A549 (cell line): Measurements from ENCODE around the gene LRP3.

Source experiments
- CHD2 ChIP-seq: fragments of 150-350 bp; IDR thresholded peaks from 2 replicates; pipeline ENCODE4 v1.6.1; 2014; ENCODE audit warnings: low read length; ENCODE audit not compliant: partially characterized antibody
- POLR2A ChIP-seq: IDR thresholded peaks from 2 replicates; pipeline ENCODE4 v1.6.1; 2012; ENCODE audit warnings: mild to moderate bottlenecking, low read length
- ZFP36 ChIP-seq: fragments of 450-650 bp; IDR thresholded peaks from 2 replicates; pipeline ENCODE4 v1.6.1; 2014; ENCODE audit warnings: borderline replicate concordance; ENCODE audit not compliant: partially characterized antibody
- TF ChIP-seq, protein P1 (sequence below): fragments of >200 bp; sonication (Bioruptor Twin); formaldehyde crosslinking; IDR thresholded peaks from 3 replicates; pipeline ENCODE4 v1.5.1; 2016

DNA sequence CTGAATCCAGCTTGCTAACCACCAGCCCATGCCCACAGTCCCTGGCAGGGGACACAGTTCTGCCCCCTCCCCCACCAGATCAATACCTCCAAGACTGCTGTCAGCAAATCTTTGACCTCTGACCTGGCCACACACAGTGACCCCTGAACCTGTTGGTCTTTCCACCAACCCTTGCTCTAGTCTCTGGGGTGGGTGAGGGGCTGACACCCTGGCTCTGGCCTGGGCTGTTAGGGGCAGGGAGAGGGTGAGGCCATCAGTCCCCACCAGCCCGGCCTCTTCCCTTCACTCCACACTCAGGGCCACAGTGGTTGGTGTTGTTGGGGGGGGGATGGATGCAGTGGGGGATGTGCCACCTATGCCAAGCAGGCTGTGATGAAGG is 53.3 kb downstream of the LRP3 start:
- TF ChIP-seq, protein P1, sequence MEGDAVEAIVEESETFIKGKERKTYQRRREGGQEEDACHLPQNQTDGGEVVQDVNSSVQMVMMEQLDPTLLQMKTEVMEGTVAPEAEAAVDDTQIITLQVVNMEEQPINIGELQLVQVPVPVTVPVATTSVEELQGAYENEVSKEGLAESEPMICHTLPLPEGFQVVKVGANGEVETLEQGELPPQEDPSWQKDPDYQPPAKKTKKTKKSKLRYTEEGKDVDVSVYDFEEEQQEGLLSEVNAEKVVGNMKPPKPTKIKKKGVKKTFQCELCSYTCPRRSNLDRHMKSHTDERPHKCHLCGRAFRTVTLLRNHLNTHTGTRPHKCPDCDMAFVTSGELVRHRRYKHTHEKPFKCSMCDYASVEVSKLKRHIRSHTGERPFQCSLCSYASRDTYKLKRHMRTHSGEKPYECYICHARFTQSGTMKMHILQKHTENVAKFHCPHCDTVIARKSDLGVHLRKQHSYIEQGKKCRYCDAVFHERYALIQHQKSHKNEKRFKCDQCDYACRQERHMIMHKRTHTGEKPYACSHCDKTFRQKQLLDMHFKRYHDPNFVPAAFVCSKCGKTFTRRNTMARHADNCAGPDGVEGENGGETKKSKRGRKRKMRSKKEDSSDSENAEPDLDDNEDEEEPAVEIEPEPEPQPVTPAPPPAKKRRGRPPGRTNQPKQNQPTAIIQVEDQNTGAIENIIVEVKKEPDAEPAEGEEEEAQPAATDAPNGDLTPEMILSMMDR = no peak
- TF ChIP-seq ZFP36 = no peak
- no peak for TF ChIP-seq POLR2A
- no peak for TF ChIP-seq CHD2
